ENCODE measurements around the gene NUDT8.

GRCh38 chr11:67671211-67671520 is 41.4 kb upstream of the NUDT8 start:
- TF ChIP-seq FOXM1 (IDR thresholded peaks at IDR 0.05; ENCODE audit: low read depth, low read length) (no peak), ZNF217 (IDR thresholded peaks at IDR 0.05) (no peak), SREBF1 (IDR thresholded peaks at IDR 0.05; ENCODE audit: low read length) (no peak), RAD21 (IDR thresholded peaks at IDR 0.05; ENCODE audit: insufficient read depth, low read depth, low read length) (no peak), KDM1A (IDR thresholded peaks at IDR 0.05; ENCODE audit: borderline replicate concordance) (no peak), ESRRA (IDR thresholded peaks at IDR 0.05; ENCODE audit: low read length) (no peak), USF2 (IDR thresholded peaks at IDR 0.05; ENCODE audit: borderline replicate concordance, low read depth, low read length) (no peak), CTCF (IDR thresholded peaks at IDR 0.05 in 2 of 3, conservative IDR thresholded peaks at IDR 0.05 in 1 of 3; ENCODE audit: control insufficient read depth in 2 of 3, extremely low read depth in 1 of 3, insufficient read depth in 1 of 3, low read depth in 3 of 3, low read length in 3 of 3) (no peak), NFYB (IDR thresholded peaks at IDR 0.05; ENCODE audit: insufficient read depth, low read depth, low read length) (no peak), IRF3 (IDR thresholded peaks at IDR 0.05) (no peak), SMC3 (IDR thresholded peaks at IDR 0.05; ENCODE audit: borderline replicate concordance, low read length) (no peak), SPI1 (IDR thresholded peaks at IDR 0.05; ENCODE audit: borderline replicate concordance, insufficient read depth, low read depth, low read length) (no peak), CUX1 (IDR thresholded peaks at IDR 0.05; ENCODE audit: insufficient replicate concordance, low read depth, low read length) (no peak), FOS (IDR thresholded peaks at IDR 0.05; ENCODE audit: borderline replicate concordance, extremely low read depth, insufficient read length) (no peak)
